HS-5 (cell line): ENCODE data around the gene GASK1B.

Experiments
- DNase-seq: peaks from one replicate; pipeline ENCODE4 v3.0.0-alpha.2; 2012; ENCODE audit warnings: low read depth

The GASK1B gene

DNA sequence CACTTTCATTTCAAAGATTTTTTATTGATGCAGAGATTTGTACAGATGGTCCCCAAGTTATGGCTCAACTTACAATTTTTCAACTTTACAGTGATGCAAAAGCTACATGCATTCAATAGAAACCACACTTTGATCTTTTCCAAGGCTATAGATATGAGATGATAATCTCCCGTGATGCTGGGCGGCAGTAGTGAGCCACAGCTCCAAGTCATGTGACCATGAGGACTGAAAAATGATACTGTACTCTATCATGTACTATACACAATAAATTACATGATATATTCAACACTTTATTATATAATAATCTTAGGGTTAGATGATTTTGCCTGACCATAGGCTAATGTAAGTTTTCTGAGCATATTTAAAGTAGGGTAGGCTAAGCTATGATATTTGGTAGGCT lies 14.0 kb upstream of the GASK1B start:
- DNase-seq, result no peak

DNA sequence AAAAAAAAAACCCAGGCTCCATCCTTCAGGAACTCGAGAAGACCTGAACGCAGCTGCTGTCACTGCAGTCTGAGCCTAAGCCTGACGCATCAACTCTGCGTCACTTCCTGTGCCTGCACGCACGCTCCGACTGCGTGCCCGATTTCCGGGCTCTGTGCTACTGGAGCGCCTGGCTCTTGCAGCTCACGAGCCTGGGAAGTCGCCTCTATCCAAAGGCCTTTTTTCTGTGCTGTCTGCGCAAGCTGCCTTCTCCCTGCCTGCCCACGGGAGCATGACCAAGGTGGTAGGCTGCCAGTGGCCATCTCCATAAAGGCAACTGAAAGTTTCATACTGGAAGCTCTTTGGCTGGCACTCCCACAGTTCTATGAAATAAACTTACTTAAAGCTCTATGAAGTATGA lies 9.9 kb upstream of the GASK1B start:
- no peak for DNase-seq

GRCh38 chr4:158181906-158182305 lies 9.1 kb upstream of the GASK1B start:
- DNase-seq, result no peak

- DNase-seq, result no peak
Observed at GRCh38 chr4:158179465-158179864, 6.6 kb upstream of the GASK1B start.

- no peak for DNase-seq
Observed at GRCh38 chr4:158176776-158177175, 4.0 kb upstream of the GASK1B start.

DNA sequence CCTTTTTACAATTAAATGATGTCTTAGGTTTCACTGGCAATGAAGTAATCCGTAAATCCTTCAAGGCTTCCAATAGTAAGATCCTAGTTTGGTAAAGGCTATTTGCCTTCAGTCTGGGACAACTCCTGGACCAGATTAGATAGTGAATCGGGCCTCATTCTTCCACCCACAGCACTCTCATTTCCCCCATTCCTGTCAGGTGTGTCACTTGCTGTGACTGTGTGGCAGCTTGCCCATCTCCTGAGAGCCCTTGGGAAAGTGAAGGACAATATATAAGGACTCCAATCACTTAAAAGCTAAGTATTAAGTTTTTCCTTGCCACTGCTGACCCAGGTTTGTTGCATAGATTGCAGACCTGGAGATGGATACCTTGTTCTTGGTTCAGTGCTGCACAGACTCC lies 3.3 kb upstream of the GASK1B start:
- DNase-seq, result no peak

DNA sequence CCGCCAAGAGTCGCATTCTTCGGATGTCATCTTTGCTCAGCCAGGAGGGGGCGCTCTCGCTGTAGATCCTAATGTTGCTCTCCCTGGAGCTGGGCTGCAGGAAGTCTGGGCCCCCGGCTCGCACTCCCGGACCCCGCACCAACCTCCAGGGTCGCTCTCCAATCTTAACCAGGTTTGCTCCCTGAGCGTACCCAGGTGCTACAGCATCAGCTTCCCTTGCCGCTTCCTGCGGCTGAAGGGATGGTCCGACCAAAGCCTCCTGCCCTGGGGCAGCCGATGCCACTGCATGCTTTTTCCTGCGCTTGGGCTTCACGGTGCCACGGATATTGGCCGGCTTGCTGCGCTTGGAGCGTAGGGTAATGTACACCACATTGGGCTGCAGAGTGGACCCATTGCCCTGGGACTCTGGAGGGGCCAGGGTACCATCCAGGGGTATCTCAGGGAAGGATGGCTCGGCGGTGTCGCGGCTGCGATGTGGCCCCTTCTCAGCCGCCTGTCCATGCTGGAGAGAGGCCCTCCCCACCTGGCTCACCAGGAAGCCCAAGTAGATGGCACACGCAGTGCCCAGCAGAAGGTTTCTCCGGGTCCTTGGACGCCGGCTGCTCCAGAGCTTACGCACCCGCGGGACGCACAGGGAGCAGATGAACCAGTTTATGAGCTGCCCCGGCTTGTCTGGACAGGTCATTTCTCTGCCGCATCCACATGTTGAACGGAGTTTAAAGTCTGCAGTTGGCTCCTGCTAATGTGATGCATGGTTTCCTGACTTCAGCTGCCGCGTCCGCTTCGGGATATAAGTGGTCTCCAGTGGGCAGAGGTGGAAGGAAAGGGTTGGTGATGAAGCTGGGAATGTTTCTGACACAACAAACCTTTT lies 1.9 kb downstream of the GASK1B start:
- DNase-seq, result no peak

GRCh38 chr4:158169931-158170690 lies 2.7 kb downstream of the GASK1B start:
- DNase-seq, result no peak

DNA sequence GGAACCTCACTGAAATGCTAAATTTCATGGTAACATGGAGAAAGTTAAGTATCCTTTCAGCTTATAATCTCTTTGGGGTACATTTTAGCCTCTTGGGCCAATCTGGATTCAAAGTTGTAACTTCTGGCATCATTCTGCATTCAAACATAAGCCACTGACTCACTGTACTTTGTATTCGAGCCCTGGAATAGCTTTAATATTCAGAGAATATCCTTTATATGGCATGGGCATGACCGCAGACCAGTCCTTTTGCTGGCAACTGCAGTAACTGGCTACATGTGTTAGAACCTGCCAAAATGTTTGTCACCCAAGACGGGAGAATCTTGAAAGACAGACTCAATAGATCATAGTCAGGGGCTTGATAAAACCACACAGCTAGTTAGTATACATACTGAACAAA lies 3.3 kb downstream of the GASK1B start:
- DNase-seq, result no peak

DNA sequence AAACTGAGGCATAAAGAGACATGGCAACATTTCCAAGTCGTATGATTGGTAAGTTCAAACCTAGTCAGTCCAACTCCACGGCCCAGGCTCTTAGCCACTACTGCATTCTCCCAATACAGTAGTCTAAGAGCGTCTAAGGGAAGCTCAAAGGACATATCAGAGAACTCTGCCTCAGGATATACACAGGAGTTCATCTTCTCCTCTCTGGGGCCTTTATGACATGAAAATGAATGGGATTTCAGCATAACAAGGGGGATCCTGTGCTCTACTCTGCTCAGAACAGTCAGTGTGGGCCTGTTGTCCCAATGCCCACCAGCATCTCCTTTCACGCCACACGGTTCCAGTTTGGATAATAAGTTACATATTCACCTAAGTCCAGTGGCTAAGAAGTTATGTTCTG lies 4.2 kb downstream of the GASK1B start:
- no peak for DNase-seq

DNA sequence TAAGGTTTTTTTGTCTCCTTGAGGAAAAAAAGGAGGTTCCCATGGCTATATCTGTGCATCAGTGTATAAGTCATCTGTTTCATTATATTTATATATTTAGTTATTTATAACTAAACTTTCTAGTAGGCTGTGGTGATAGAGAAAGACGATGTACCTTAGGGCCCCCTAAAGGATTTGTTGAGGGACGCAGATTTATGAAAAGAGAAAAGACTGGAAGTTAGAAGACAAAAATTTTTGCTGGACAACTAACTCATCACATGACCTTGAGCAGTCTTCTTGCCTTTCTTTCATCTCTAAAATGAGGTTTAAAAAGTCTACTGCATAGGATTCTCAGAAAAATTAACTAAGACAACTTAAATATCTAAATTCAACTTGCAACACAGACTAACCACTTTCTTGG lies 6.1 kb downstream of the GASK1B start:
- no peak for DNase-seq

DNA sequence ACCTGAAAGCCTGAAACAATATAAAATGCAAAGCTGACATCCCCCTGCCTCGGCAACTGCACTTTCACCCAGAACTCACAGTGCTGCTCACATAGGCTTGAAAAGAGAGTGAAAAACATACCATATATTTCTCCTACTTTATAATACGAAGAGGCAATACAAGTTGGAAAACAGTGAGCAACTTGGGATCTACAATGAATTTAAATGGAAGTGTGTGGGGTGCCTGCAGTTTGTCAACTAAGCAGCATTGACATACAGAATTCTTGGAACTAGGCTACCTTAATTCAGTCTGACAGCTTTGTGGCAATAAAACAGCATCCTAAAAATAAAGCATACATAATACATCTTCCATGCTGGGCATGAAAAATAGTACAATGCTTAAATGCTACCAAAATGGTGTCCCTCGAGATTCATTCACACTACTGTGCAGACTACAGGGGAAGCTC lies 8.0 kb downstream of the GASK1B start:
- no peak for DNase-seq

DNA sequence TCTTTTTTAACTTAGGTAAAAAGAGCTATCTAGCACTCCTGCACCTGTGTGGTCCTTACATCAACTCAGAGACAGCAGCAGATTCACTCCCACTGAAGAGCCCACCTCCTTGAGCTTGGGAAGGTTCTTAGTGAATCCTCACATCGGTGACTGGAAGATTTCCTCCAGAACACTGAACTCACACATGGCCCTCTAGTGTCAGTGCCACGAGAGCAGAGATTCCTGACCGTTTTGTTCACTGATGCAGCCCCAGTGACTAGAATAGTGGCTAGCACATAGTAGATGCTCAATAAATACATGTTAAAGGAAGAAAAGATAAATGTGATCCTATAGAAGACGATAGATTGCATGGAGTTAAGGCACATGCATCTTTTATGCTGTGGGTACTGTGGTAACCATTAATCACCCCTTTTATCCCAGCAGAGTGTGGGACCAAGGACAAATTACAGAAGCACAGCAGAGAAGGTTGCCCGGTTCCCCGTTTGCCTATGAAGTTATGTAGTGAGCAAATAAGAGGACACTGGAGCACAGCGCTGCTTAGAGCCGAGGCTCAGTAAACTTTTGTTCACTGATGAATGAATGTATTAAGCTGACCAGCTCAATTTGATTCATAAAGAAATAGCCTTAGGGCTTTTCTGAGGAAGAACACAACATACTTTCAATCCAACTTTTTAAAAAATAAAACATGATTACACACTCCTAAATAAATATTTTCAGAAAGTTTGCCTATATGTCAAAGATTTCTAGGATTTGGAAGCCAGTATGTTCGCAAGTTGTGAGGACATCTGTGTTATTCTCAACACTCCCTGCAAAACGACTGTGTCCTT lies 8.7 kb downstream of the GASK1B start:
- no peak for DNase-seq

GRCh38 chr4:158162631-158163030 lies 10.2 kb downstream of the GASK1B start:
- DNase-seq, result no peak

DNA sequence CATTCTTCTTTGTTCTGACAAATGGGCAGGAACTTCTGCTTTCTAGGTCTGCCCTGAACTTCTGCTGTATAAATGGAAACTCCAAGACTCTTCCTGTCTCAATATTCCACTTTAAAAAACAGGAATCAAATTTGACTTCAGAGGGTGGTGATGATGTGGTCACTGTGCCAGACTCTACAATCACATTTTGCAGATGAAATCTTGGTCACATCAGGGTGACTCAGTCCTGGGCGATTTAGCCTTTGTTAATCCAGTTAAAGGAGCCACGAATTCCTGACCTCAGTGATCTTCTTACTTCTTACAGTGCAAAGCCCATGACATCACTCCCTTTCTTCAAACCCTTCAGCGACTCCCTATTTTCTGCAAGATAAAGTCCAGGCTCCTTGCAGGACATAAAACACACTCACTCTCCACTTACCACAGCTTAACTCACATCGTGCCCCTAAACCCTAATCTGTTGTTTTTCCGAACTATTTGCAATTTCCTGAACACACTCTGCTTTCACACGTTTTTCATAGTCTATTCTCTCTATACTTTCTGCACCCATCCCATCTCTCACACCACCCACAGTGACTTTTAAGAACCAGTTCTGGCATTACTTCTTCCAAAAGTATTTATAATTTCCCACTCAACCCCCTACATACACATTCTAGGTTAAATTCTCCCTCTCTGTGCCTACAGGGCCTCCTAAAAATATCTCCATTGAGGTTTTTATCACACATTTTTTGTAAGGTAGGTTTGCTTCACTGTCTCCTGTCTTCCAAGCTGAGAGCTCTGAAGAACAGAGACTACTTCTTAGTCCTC lies 11.1 kb downstream of the GASK1B start:
- DNase-seq, result peak; percentile 77

GRCh38 chr4:158159718-158160094 lies 13.1 kb downstream of the GASK1B start:
- DNase-seq, result no peak

DNA sequence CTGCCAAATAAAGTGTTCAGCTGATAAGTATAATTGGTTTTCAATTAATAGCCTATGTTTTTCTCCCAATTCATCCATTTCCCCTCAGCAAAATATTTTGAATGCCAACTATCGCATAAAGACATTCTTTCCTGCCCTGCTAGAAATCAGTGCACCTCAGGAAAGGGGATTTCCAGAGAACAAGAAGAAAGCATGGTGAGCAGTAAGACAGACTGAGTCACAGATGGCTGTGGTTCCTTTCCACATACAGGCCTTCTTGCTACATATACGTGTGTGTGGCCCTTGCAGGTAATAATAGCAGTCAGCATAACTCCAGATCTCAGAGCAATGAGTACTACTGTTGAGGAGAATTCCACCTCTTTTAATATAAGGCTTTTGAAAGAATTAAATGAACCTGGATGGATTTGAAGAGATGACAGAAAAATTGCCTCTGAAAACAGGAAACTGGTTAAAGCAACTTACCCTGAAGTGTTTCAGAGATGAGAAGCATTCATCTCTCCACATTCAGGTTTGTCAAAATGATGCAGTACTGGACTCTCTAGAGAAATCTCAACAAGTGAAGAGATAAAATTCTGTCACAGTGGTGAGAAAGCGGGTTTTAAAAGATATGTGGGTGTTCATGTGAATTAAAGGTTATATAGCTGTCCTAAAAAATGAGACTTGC lies 13.6 kb downstream of the GASK1B start:
- no peak for DNase-seq

DNA sequence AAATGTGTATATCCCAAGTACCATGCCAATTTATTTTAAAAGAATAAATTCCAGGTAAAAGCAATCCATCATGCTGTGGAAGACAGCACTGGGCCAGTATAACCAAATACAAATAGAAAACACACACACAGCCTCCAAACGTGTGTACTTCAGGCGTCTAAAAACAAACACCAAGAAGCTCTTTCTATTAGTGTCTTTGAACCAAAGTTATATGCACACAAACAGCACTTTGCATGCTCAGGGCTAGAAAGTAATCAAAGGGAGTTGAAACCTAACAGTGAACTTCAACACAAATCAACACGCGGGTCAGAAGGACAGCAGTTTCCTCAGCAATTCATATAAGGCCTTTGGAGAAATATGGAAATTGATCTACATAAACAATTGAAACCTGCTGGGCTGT lies 15.4 kb downstream of the GASK1B start:
- DNase-seq, result no peak

DNA sequence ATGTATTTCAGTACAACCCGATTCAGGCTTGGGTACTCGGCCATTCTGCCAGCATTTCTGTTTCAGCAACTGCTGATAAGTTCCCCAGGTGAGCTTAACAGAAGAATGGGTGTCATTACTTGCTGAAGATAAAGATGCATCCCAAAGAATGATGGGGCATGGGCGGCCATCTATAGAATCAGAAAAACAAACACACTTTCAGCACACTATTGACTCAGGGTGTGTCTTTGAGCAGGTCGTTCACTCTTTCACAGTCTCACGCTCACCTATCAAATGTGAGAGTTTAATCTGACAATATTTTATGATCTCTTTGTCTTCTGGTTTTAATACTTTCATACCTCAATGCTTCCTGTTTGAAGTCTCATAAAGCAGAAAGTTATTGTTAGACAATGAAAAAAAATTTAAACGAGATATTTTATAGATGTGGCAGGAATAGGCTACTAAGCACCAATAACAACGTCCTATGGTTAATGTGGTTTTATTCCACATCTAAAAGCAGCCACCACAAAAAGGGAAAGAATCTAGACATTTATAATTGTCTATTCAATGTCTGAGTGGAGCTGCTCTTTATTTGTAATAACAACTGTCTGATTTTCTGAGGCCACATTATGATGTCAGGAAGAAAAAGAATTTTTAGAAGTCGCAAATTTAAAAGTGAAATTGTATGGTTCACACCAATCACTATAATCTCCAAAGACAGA lies 17.0 kb downstream of the GASK1B start:
- DNase-seq, result no peak

- DNase-seq, result no peak
Observed at GRCh38 chr4:158147151-158147550, 25.7 kb downstream of the GASK1B start.

DNA sequence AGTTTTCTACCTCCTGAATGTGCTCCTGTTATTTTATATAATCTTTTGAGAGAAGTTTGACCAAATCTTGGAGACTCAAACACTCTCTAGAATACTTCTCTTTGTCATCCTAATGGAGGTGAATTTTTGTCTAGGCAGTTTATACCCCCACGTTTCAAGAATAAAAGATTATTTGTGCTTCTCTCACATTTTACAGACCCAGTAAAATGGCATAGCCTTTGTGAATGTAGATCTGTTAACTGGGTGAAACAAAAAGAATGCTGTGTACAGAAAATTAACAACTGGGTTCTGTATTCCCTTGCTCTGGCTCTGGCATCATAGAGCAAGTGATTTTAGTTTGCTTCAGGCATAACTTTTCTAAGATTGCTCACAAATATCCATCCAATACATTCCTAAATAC lies 26.1 kb downstream of the GASK1B start:
- no peak for DNase-seq
